HepG2 (cell line): ENCODE results near the gene MEA1. TPM values are rescaled to one million over a fixed set of nuclear protein-coding genes. Genes with fewer than 3 reads are reported as not detected.

Experiments used
- AHR ChIP-seq: IDR thresholded peaks from 2 replicates; pipeline ENCODE4 v1.6.1; 2018; ENCODE audit warnings: missing genetic modification reagents, missing compliant biosample characterization
- ERF ChIP-seq: IDR thresholded peaks from 2 replicates; pipeline ENCODE4 v1.6.1; 2018; ENCODE audit warnings: missing biosample characterization, missing genetic modification reagents
- GABPA ChIP-seq, 2 experiments: IDR thresholded peaks; 2 replicates each; pipeline ENCODE4 v1.6.1; 2011 to 2016; ENCODE audit warnings: low read depth in 2 of 2, low read length in 1 of 2, missing biosample characterization in 1 of 2, missing genetic modification characterization in 1 of 2
- IRF2 ChIP-seq: IDR thresholded peaks from 2 replicates; pipeline ENCODE4 v1.6.1; 2018; ENCODE audit warnings: missing genetic modification reagents, missing compliant biosample characterization
- IRF9 ChIP-seq: sonication (generic); formaldehyde crosslinking; IDR thresholded peaks from 2 replicates; pipeline ENCODE4 v1.8.0; 2022; ENCODE audit warnings: missing genetic modification reagents, mild to moderate bottlenecking, borderline replicate concordance
- MXI1 ChIP-seq: IDR thresholded peaks from 3 replicates; pipeline ENCODE4 v1.6.1; 2012; ENCODE audit warnings: low read depth, low read length, inconsistent platforms, borderline replicate concordance
- NFATC3 ChIP-seq: sonication (generic); formaldehyde crosslinking; IDR thresholded peaks from 2 replicates; pipeline ENCODE4 v1.5.1; 2020; ENCODE audit warnings: mild to moderate bottlenecking, missing genetic modification reagents
- NFIC ChIP-seq: IDR thresholded peaks from 2 replicates; pipeline ENCODE4 v1.6.1; 2012; ENCODE audit warnings: mild to moderate bottlenecking, low read length, inconsistent platforms
- RELA ChIP-seq: sonication (generic); formaldehyde crosslinking; IDR thresholded peaks from 2 replicates; pipeline ENCODE4 v1.4.0; 2020; ENCODE audit warnings: missing genetic modification reagents
- TAF15 ChIP-seq: fragments of 200-400 bp; formaldehyde crosslinking; IDR thresholded peaks from one replicate; pipeline ENCODE4 v1.6.1; 2018; ENCODE audit warnings: mild to moderate bottlenecking, low read depth, low read length; ENCODE audit not compliant: poor library complexity, severe bottlenecking
- THAP11 ChIP-seq: IDR thresholded peaks from 2 replicates; pipeline ENCODE4 v1.6.1; 2016; ENCODE audit warnings: missing biosample characterization, missing genetic modification reagents
- ZBED4 ChIP-seq: sonication (generic); formaldehyde crosslinking; IDR thresholded peaks from 2 replicates; pipeline ENCODE4 v1.4.0; 2020; ENCODE audit warnings: missing genetic modification reagents, borderline replicate concordance
- ZBTB44 ChIP-seq: sonication (generic); formaldehyde crosslinking; IDR thresholded peaks from 2 replicates; pipeline ENCODE4 v1.4.0; 2020; ENCODE audit warnings: missing genetic modification reagents
- ZFP82 ChIP-seq: sonication (generic); formaldehyde crosslinking; IDR thresholded peaks from 2 replicates; pipeline ENCODE4 v1.5.1; 2020; ENCODE audit warnings: mild to moderate bottlenecking, missing genetic modification reagents, borderline replicate concordance
- ZNF24 ChIP-seq: fragments of 450-650 bp; IDR thresholded peaks from 2 replicates; pipeline ENCODE4 v1.6.1; 2017; ENCODE audit warnings: antibody characterized with exemption, mild to moderate bottlenecking
- ZNF329 ChIP-seq: sonication (generic); formaldehyde crosslinking; IDR thresholded peaks from 2 replicates; pipeline ENCODE4 v1.9.0; 2021; ENCODE audit warnings: low read depth, mild to moderate bottlenecking, missing genetic modification reagents
- ZNF543 ChIP-seq: sonication (generic); formaldehyde crosslinking; IDR thresholded peaks from 2 replicates; pipeline ENCODE4 v1.4.0; 2020; ENCODE audit warnings: mild to moderate bottlenecking, missing genetic modification reagents
- ZNF546 ChIP-seq: sonication (generic); formaldehyde crosslinking; conservative IDR thresholded peaks from 2 replicates; pipeline ENCODE4 v1.8.1; 2023; ENCODE audit warnings: mild to moderate bottlenecking, missing genetic modification reagents
- ZNF556 ChIP-seq: sonication (generic); formaldehyde crosslinking; IDR thresholded peaks from 2 replicates; pipeline ENCODE4 v1.4.0; 2020; ENCODE audit warnings: mild to moderate bottlenecking, missing genetic modification reagents, borderline replicate concordance
- ZNF691 ChIP-seq: sonication (generic); formaldehyde crosslinking; IDR thresholded peaks from 2 replicates; pipeline ENCODE4 v1.4.0; 2020; ENCODE audit warnings: missing genetic modification reagents, low read depth, mild to moderate bottlenecking, borderline replicate concordance
- ZNF713 ChIP-seq: sonication (generic); formaldehyde crosslinking; IDR thresholded peaks from 2 replicates; pipeline ENCODE4 v1.4.0; 2020; ENCODE audit warnings: mild to moderate bottlenecking, missing genetic modification reagents
- ZNF816 ChIP-seq: sonication (generic); formaldehyde crosslinking; IDR thresholded peaks from 2 replicates; pipeline ENCODE4 v1.8.0; 2022; ENCODE audit warnings: missing genetic modification reagents, mild to moderate bottlenecking, borderline replicate concordance
- polyA plus RNA-seq, 8 experiments: library from polyadenylated mRNA; depleted of rRNA in 3 of 8; stranded (reverse) in 7 of 8; unstranded in 1 of 8; fragments of >200 nt; fragmentation: Illumina TruSeq in 4 of 8; extraction: Trizol in 4 of 8; gene quantifications; 2 replicates each; pipeline versions ENCODE4 v1.2.1 to v1.2.3, GENCODE V29; 2011 to 2016; ENCODE audit warnings: low read depth in 4 of 8, missing spikeins in 1 of 8, mixed read lengths in 1 of 8; ENCODE audit not compliant: insufficient read depth in 1 of 8
- total RNA-seq, 5 experiments: library from RNA; depleted of rRNA; stranded (reverse); fragments of >200 nt; fragmentation: Illumina TruSeq; extraction: Trizol; gene quantifications; 2 replicates each; pipeline ENCODE4 v1.2.3, GENCODE V29; 2016; ENCODE audit warnings: low read depth in 1 of 5

MEA1 gene
- total and polyA plus RNA-seq, 2 of the 13 experiments (the other 11 are each of a cell fraction or from before 2014, with no cell fraction given): 75.6 to 86.2 TPM

GRCh38 chr6:42978839-42979522, 34.8 kb downstream of the MEA1 start, which contains the start of gene PEX6 (continued):
- TF ChIP-seq THAP11 (CRISPR knock-in tag): peak; percentile 93
- 0 out of 2 replicates have a peak, but pooled peaks have one; percentile 20 for TF ChIP-seq ZNF713 (CRISPR knock-in tag)
- TF ChIP-seq ERF (CRISPR knock-in tag): peak; percentile 97
- TF ChIP-seq ZNF691 (CRISPR knock-in tag): peak; percentile 23; the same call in 1 of the 2 replicates
- TF ChIP-seq RELA: peak; percentile 66; the same call in 1 of the 2 replicates
- peak; percentile 85; the same call in 1 of the 2 replicates for TF ChIP-seq ZBED4
- no peak; the same call in 1 of the 2 replicates for TF ChIP-seq NFIC
- TF ChIP-seq GABPA (IDR thresholded peaks at IDR 0.05; ENCODE audit: low read depth, low read length): peak; percentile 94
- TF ChIP-seq GABPA (CRISPR knock-in tag; IDR thresholded peaks at IDR 0.05; ENCODE audit: low read depth): peak; percentile 97
- peak; percentile 90; the same call in 1 of the 2 replicates for TF ChIP-seq ZNF816 (CRISPR knock-in tag)
- no peak; the same call in 1 of the 2 replicates for TF ChIP-seq IRF9 (CRISPR knock-in tag)
- TF ChIP-seq ZNF546 (CRISPR knock-in tag): peak; percentile 55; the same call in 1 of the 2 replicates
- peak; percentile 93; the same call in 2 of the 3 replicates for TF ChIP-seq MXI1
- TF ChIP-seq ZFP82: peak; percentile 82
- TF ChIP-seq IRF2: peak; percentile 83
- TF ChIP-seq ZNF556: no peak; the same call in 1 of the 2 replicates
- TF ChIP-seq ZNF24: 0 out of 2 replicates have a peak, but pooled peaks have one; percentile 26
- TF ChIP-seq ZBTB44 (CRISPR knock-in tag): no peak
- TF ChIP-seq ZNF543: peak; percentile 76; the same call in 1 of the 2 replicates
- peak; percentile 90; the same call in 1 of the 2 replicates for TF ChIP-seq AHR (CRISPR knock-in tag)
- TF ChIP-seq NFATC3: peak; percentile 88; the same call in 1 of the 2 replicates
- peak; percentile 50 for TF ChIP-seq TAF15
- TF ChIP-seq ZNF329 (CRISPR knock-in tag): peak; percentile 11; the same call in 1 of the 2 replicates
